Gastroesophageal sphincter (tissue), 3 donors: ENCODE measurements around the gene PLCL1.

Experiments used
- EP300 ChIP-seq: sonication (generic); formaldehyde crosslinking; IDR thresholded peaks from one replicate; pipeline ENCODE4 v1.6.1; 2017; ENCODE audit warnings: antibody characterized with exemption, mild to moderate bottlenecking
- POLR2A ChIP-seq, 2 donors: fragments of 450-650 bp; IDR thresholded peaks; one replicate each; pipeline ENCODE4 v1.6.1; 2017; ENCODE audit warnings: antibody characterized with exemption in 2 of 2, mild to moderate bottlenecking in 2 of 2, moderate library complexity in 1 of 2
- POLR2AphosphoS5 ChIP-seq: sonication (generic); formaldehyde crosslinking; IDR thresholded peaks from one replicate; pipeline ENCODE4 v1.6.1; 2017; ENCODE audit warnings: antibody characterized with exemption
- TF ChIP-seq, protein P1 (sequence below), 4 experiments: fragments of 200-600 bp in 2 of 4; fragments of 450-650 bp in 2 of 4; sonication (generic) in 1 of 4; IDR thresholded peaks; one replicate each; pipeline ENCODE4 v1.5.1; 2017 to 2019; ENCODE audit warnings: antibody characterized with exemption in 4 of 4, mild to moderate bottlenecking in 2 of 4, moderate library complexity in 2 of 4

DNA sequence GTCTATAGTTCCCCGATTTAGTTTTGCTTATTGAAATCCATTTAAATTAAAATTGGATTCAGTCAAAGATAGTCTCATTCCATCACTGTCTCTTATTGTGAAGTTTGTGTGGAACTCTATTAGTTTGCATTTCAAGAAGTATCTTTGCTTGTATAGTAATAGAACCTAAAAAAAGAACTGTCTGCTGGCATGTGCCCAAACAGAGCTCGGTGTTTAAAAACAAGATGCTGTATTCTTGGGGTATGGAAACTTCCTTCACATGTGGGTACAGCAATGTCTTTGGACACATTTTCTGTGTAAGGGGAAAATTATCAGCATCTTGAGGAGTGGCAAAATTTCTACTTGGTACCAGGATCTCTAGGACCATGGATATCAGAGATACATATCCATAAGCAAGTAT, 292.6 kb downstream of the PLCL1 start:
- TF ChIP-seq, protein P1, sequence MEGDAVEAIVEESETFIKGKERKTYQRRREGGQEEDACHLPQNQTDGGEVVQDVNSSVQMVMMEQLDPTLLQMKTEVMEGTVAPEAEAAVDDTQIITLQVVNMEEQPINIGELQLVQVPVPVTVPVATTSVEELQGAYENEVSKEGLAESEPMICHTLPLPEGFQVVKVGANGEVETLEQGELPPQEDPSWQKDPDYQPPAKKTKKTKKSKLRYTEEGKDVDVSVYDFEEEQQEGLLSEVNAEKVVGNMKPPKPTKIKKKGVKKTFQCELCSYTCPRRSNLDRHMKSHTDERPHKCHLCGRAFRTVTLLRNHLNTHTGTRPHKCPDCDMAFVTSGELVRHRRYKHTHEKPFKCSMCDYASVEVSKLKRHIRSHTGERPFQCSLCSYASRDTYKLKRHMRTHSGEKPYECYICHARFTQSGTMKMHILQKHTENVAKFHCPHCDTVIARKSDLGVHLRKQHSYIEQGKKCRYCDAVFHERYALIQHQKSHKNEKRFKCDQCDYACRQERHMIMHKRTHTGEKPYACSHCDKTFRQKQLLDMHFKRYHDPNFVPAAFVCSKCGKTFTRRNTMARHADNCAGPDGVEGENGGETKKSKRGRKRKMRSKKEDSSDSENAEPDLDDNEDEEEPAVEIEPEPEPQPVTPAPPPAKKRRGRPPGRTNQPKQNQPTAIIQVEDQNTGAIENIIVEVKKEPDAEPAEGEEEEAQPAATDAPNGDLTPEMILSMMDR (IDR thresholded peaks at IDR 0.05), result no peak
- TF ChIP-seq POLR2A (IDR thresholded peaks at IDR 0.05), result no peak
- TF ChIP-seq POLR2AphosphoS5, result no peak
- TF ChIP-seq EP300, result no peak
